Mesothelial cell of epicardium (in vitro differentiated cells): Measurements from ENCODE around the gene KCNJ14. TPM values are rescaled to one million over a fixed set of nuclear protein-coding genes. Genes with fewer than 3 reads are reported as not detected.
A peak's percentile ranks its signal among the peaks of the same experiment; 100 is the strongest.

Experiments
- DNase-seq, 2 experiments: peaks; one replicate each; pipeline ENCODE4 v3.0.0; 2021; ENCODE audit warnings: low spot score in 2 of 2; ENCODE audit not compliant: unreplicated experiment in 2 of 2
- H3K27ac Mint-ChIP-seq: 2 replicates; pipeline ENCODE4 v1.8.0; 2021; ENCODE audit warnings: mixed read lengths
- H3K27me3 Mint-ChIP-seq: 2 replicates; pipeline ENCODE4 v1.8.0; 2021; ENCODE audit warnings: low read depth, mixed read lengths
- H3K36me3 Mint-ChIP-seq: 2 replicates; pipeline ENCODE4 v1.8.0; 2021; ENCODE audit warnings: mixed read lengths
- H3K4me1 Mint-ChIP-seq: 2 replicates; pipeline ENCODE4 v1.8.0; 2021; ENCODE audit warnings: mixed read lengths
- H3K4me3 Mint-ChIP-seq: 2 replicates; pipeline ENCODE4 v1.8.0; 2021; ENCODE audit warnings: mild to moderate bottlenecking, moderate library complexity, mixed read lengths
- H3K9me3 Mint-ChIP-seq: 2 replicates; pipeline ENCODE4 v1.8.0; 2021; ENCODE audit warnings: mixed read lengths
- CTCF ChIP-seq: fragments of 200-600 bp; sonication (generic); IDR thresholded peaks from one replicate; pipeline ENCODE4 v1.5.0; 2021; ENCODE audit warnings: antibody characterized with exemption; ENCODE audit not compliant: unreplicated experiment
- total RNA-seq: library from RNA; stranded (reverse); gene quantifications from 3 replicates; pipeline ENCODE4 v1.2.1, GENCODE V29; 2021

KCNJ14 gene
- total RNA-seq, 1 donor from 2014 or later, result 2.7 TPM

- TF ChIP-seq CTCF, result no peak
- DNase-seq, result peak; percentile 98 to 99
- Mint-ChIP-seq H3K27ac (peak overlapping the region; percentile 90), H3K4me3 (peak overlapping the region; percentile 92), H3K27me3 (no peaks in the 10 kb centered on the region), H3K36me3 (peaks cover 13% of the 10 kb centered on the region), H3K9me3 (no peaks in the 10 kb centered on the region), H3K4me1 (peaks cover 16% of the 10 kb centered on the region)
Measured at GRCh38 chr19:48468772-48469288, 13.5 kb downstream of the KCNJ14 start.

GRCh38 chr19:48469289-48469881 lies 14.0 kb downstream of the KCNJ14 start, which contains the start of gene CYTH2:
Gene CYTH2, plus strand, starts transcription at chr19:48469369. Its CDS starts 139 bp downstream, at chr19:48469508.
- H3K27me3 Mint-ChIP-seq, result no peaks in the 10 kb centered on the region
- H3K27ac Mint-ChIP-seq, result peak within 1 kb of the TSS; percentile 90
- no peaks in the 10 kb centered on the region for H3K9me3 Mint-ChIP-seq
- TF ChIP-seq CTCF, result no peak
- peaks cover 15% of the 10 kb centered on the region for H3K36me3 Mint-ChIP-seq
- H3K4me1 Mint-ChIP-seq, result peaks cover 16% of the 10 kb centered on the region
- peak within 1 kb of the TSS; percentile 92 for H3K4me3 Mint-ChIP-seq
- DNase-seq, result peak; percentile 73 to 77

GRCh38 chr19:48469934-48470680 lies 14.7 kb downstream of the KCNJ14 start:
- H3K9me3 Mint-ChIP-seq, result no peaks in the 10 kb centered on the region
- H3K27me3 Mint-ChIP-seq, result no peaks in the 10 kb centered on the region
- H3K4me3 Mint-ChIP-seq, result peak overlapping the region; percentile 92
- H3K4me1 Mint-ChIP-seq, result peaks cover 16% of the 10 kb centered on the region
- peaks cover 19% of the 10 kb centered on the region for H3K36me3 Mint-ChIP-seq
- peak overlapping the region; percentile 66 for H3K27ac Mint-ChIP-seq
- no peak for DNase-seq
- TF ChIP-seq CTCF, result no peak

- Mint-ChIP-seq H3K36me3 (peaks cover 26% of the 10 kb centered on the region), H3K27ac (peak overlapping the region; percentile 43), H3K4me3 (peak overlapping the region; percentile 92), H3K4me1 (peaks cover 16% of the 10 kb centered on the region), H3K27me3 (no peaks in the 10 kb centered on the region), H3K9me3 (no peaks in the 10 kb centered on the region)
- no peak for DNase-seq
- no peak for TF ChIP-seq CTCF
Measured at GRCh38 chr19:48470856-48471255, 15.5 kb downstream of the KCNJ14 start.

GRCh38 chr19:48471836-48472235 lies 16.5 kb downstream of the KCNJ14 start:
- no peak overlapping the region for H3K4me3 Mint-ChIP-seq
- DNase-seq, result no peak
- peaks cover 31% of the 10 kb centered on the region for H3K36me3 Mint-ChIP-seq
- no peak overlapping the region for H3K27ac Mint-ChIP-seq
- no peaks in the 10 kb centered on the region for H3K9me3 Mint-ChIP-seq
- TF ChIP-seq CTCF, result no peak
- no peaks in the 10 kb centered on the region for H3K27me3 Mint-ChIP-seq
- H3K4me1 Mint-ChIP-seq, result peaks cover 16% of the 10 kb centered on the region
